HepG2 (cell line): ENCODE data around the gene AKR7A2. TPM values are rescaled to one million over a fixed set of nuclear protein-coding genes. Genes with fewer than 3 reads are reported as not detected.
"Not testable (repeated sequence)": the region's sequence is repeated elsewhere in the genome, so short reads cannot be mapped to it uniquely, and the experiment has no call there.

Experiments
- ATAC-seq: fragments of 200-7000 bp; cut with Tn5 transposase; 3 replicates; pipeline ENCODE4 v1.9.1; 2020; ENCODE audit warnings: mild to moderate bottlenecking, moderate library complexity
- BruUV-seq: library from RNA; stranded (reverse); fragments of 400-500 nt; replicated peaks from 2 replicates; lab custom pipeline; 2021; lab: Mats Ljungman, UMichigan
- CTCF ChIA-PET: fragments of 300-600 bp; formaldehyde crosslinking; extraction: SDS; loops from one replicate; lab custom pipeline; 2021; ENCODE audit warnings: low total read pairs, inconsistent platforms, low intra/inter-chr PET ratio; lab: Yijun Ruan, JAX
- POLR2A ChIA-PET: fragments of 350-600 bp; sonication (Branson Sonifier 250); formaldehyde crosslinking; loops from one replicate; lab custom pipeline; 2020; ENCODE audit warnings: antibody characterized with exemption, inconsistent platforms; lab: Yijun Ruan, JAX
- DNase-seq: peaks from one replicate; pipeline ENCODE4 v3.0.0-alpha.2; 2015; ENCODE audit warnings: low spot score
- FAIRE-seq: peaks from 3 replicates; lab custom pipeline; 2011; peaks lifted over from hg19 to GRCh38; lab: Jason Lieb, UNC
- H2AFZ ChIP-seq: one replicate; pipeline ENCODE4 v1.6.1; 2011; ENCODE audit warnings: low read length, inconsistent platforms
- H3K27ac ChIP-seq: fragments of 300-600 bp; 3 replicates; pipeline ENCODE4 v1.8.0; 2011; ENCODE audit warnings: mixed run types, mild to moderate bottlenecking, mixed read lengths, low read length, inconsistent platforms; ENCODE audit not compliant: insufficient read depth; ENCODE audit errors: extremely low read length
- H3K27me3 ChIP-seq, 2 experiments: fragments of 200-600 bp in 1 of 2; 2 replicates in 1 of 2; 3 replicates in 1 of 2; pipeline versions ENCODE4 v1.6.0 to v1.8.0; 2011; ENCODE audit warnings: low read length in 2 of 2, mild to moderate bottlenecking in 2 of 2, moderate library complexity in 2 of 2, inconsistent platforms in 1 of 2; ENCODE audit not compliant: insufficient read depth in 2 of 2, control insufficient read depth in 1 of 2
- H3K36me3 ChIP-seq, 2 experiments: fragments of 200-600 bp in 1 of 2; replicated peaks in 1 of 2; 2 replicates in 1 of 2; 3 replicates in 1 of 2; pipeline versions ENCODE4 v1.5.1 to v1.8.0; 2011; ENCODE audit warnings: low read length in 2 of 2, inconsistent platforms in 1 of 2; ENCODE audit not compliant: insufficient read depth in 2 of 2, control insufficient read depth in 1 of 2
- H3K4me1 ChIP-seq: 2 replicates; pipeline ENCODE4 v1.5.1; 2012; ENCODE audit warnings: low read length, inconsistent platforms; ENCODE audit not compliant: insufficient read depth
- H3K4me2 ChIP-seq: 2 replicates; pipeline ENCODE4 v1.6.0; 2011; ENCODE audit warnings: low read depth, low read length, inconsistent platforms
- H3K4me3 ChIP-seq, 3 experiments: fragments of 200-600 bp in 1 of 3; sonication (generic), shearing (Covaris generic) in 1 of 3; replicated peaks in 1 of 3; 2 replicates each; pipeline ENCODE4 v1.5.1; 2011 to 2016; ENCODE audit warnings: low read length in 3 of 3, inconsistent platforms in 2 of 3, low read depth in 2 of 3, mild to moderate bottlenecking in 2 of 3, control low read depth in 1 of 3, mixed read lengths in 1 of 3; ENCODE audit not compliant: insufficient read depth in 1 of 3
- H3K79me2 ChIP-seq: one replicate; pipeline ENCODE4 v1.6.1; 2011; ENCODE audit warnings: low read length, inconsistent platforms; ENCODE audit not compliant: insufficient read depth
- H3K9ac ChIP-seq: 2 replicates; pipeline ENCODE4 v1.6.0; 2011; ENCODE audit warnings: mild to moderate bottlenecking, low read depth, low read length, inconsistent platforms; ENCODE audit not compliant: insufficient read depth
- H3K9me3 ChIP-seq: 2 replicates; pipeline ENCODE4 v1.5.1; 2012; ENCODE audit warnings: mild to moderate bottlenecking, low read length
- H4K20me1 ChIP-seq: 2 replicates; pipeline ENCODE4 v1.6.0; 2011; ENCODE audit warnings: inconsistent platforms, mild to moderate bottlenecking, low read length, moderate library complexity; ENCODE audit not compliant: insufficient read depth
- CEBPB ChIP-seq: IDR thresholded peaks from 2 replicates; pipeline ENCODE4 v1.6.1; 2011; ENCODE audit warnings: low read depth, low read length, improper control_type of control experiment, borderline replicate concordance
- CHCHD3 ChIP-seq: sonication (generic); formaldehyde crosslinking; IDR thresholded peaks from 2 replicates; pipeline ENCODE4 v1.8.0; 2022; ENCODE audit warnings: mild to moderate bottlenecking, missing genetic modification reagents, moderate library complexity
- FLYWCH1 ChIP-seq: sonication (generic); formaldehyde crosslinking; IDR thresholded peaks from 2 replicates; pipeline ENCODE4 v1.8.1; 2023; ENCODE audit warnings: mild to moderate bottlenecking, missing genetic modification reagents
- FOSL2 ChIP-seq: sonication (generic); formaldehyde crosslinking; IDR thresholded peaks from 2 replicates; pipeline ENCODE4 v1.4.0; 2020; ENCODE audit warnings: missing genetic modification reagents
- KDM2A ChIP-seq: sonication (generic); formaldehyde crosslinking; IDR thresholded peaks from 2 replicates; pipeline ENCODE4 v1.4.0; 2020; ENCODE audit warnings: low read depth, missing genetic modification reagents, borderline replicate concordance
- MTA3 ChIP-seq: sonication (generic); formaldehyde crosslinking; IDR thresholded peaks from 2 replicates; pipeline ENCODE4 v1.4.0; 2020; ENCODE audit warnings: missing genetic modification reagents
- PITX1 ChIP-seq: sonication (generic); formaldehyde crosslinking; IDR thresholded peaks from 2 replicates; pipeline ENCODE4 v1.5.1; 2020; ENCODE audit warnings: mild to moderate bottlenecking, missing genetic modification reagents
- ZBTB39 ChIP-seq: sonication (generic); formaldehyde crosslinking; IDR thresholded peaks from 2 replicates; pipeline ENCODE4 v1.5.0; 2020; ENCODE audit warnings: missing genetic modification reagents
- ZNF496 ChIP-seq: sonication (generic); formaldehyde crosslinking; IDR thresholded peaks from 2 replicates; pipeline ENCODE4 v1.8.1; 2023; ENCODE audit warnings: mild to moderate bottlenecking, moderate library complexity, missing genetic modification reagents; ENCODE audit not compliant: insufficient replicate concordance
- ZNF616 ChIP-seq: sonication (generic); formaldehyde crosslinking; IDR thresholded peaks from 2 replicates; pipeline ENCODE4 v1.5.0; 2020; ENCODE audit warnings: low read depth, mild to moderate bottlenecking, missing genetic modification reagents
- ZNF629 ChIP-seq: sonication (generic); formaldehyde crosslinking; conservative IDR thresholded peaks from 2 replicates; pipeline ENCODE4 v1.5.0; 2020; ENCODE audit warnings: missing genetic modification reagents
- whole genome bisulfite sequencing: methylation state at CpG from one replicate; pipeline ENCODE4 v1.1.6; 2017; ENCODE audit warnings: low lambda C conversion rate; 5-methylcytosine and 5-hydroxymethylcytosine counted together
- in situ Hi-C: cut with HindIII; loops from 2 replicates; pipeline ENCODE4 v1.10.0; 2017; ENCODE audit warnings: low pct_unique_long_range_greater_than_20kb; ENCODE audit not compliant: extremely low pct_ligation_motif_present
- intact Hi-C: fragments of 100-400 bp; cut with micrococcal nuclease; formaldehyde crosslinking; loops from one replicate; pipeline ENCODE4 v1.10.0; 2022; ENCODE audit not compliant: unreplicated experiment
- polyA plus RNA-seq, 8 experiments: library from polyadenylated mRNA; depleted of rRNA in 3 of 8; stranded (reverse) in 7 of 8; unstranded in 1 of 8; fragments of >200 nt; fragmentation: Illumina TruSeq in 4 of 8; extraction: Trizol in 4 of 8; gene quantifications; 2 replicates each; pipeline versions ENCODE4 v1.2.1 to v1.2.3, GENCODE V29; 2011 to 2016; ENCODE audit warnings: low read depth in 4 of 8, missing spikeins in 1 of 8, mixed read lengths in 1 of 8; ENCODE audit not compliant: insufficient read depth in 1 of 8
- total RNA-seq, 5 experiments: library from RNA; depleted of rRNA; stranded (reverse); fragments of >200 nt; fragmentation: Illumina TruSeq; extraction: Trizol; gene quantifications; 2 replicates each; pipeline ENCODE4 v1.2.3, GENCODE V29; 2016; ENCODE audit warnings: low read depth in 1 of 5

AKR7A2 gene
- total and polyA plus RNA-seq, 2 of the 13 experiments (the other 11 are each of a cell fraction or from before 2014, with no cell fraction given): 45.2 to 75.6 TPM

- no peak for TF ChIP-seq ZBTB39
- peak; percentile 40; the same call in 1 of the 2 replicates for TF ChIP-seq CEBPB
- no peak for TF ChIP-seq MTA3 (CRISPR knock-in tag)
- TF ChIP-seq ZNF496: no peak
- no peak for TF ChIP-seq FOSL2 (CRISPR knock-in tag)
- no peak for TF ChIP-seq PITX1 (CRISPR knock-in tag)
- TF ChIP-seq ZNF629: no peak
- peak; percentile 98; the same call in 1 of the 2 replicates for TF ChIP-seq ZNF616
- no peak for TF ChIP-seq CHCHD3
Measured at GRCh38 chr1:19294638-19295037, 17.3 kb downstream of the AKR7A2 start (continued).

GRCh38 chr1:19289244-19289643 lies 22.7 kb downstream of the AKR7A2 start:
- no peak for ATAC-seq
- Histone ChIP-seq H3K27me3 (no peaks in the 10 kb centered on the region), H3K4me1 (peaks cover 16% of the 10 kb centered on the region), H3K36me3 (0 out of 5 replicates have a peak, but pooled peaks cover 0 to 2% of the 10 kb centered on the region in 2 experiments), H3K4me2 (no peak overlapping the region), H4K20me1 (no peaks in the 10 kb centered on the region), H3K4me3 (no peak overlapping the region), H3K9me3 (no peaks in the 10 kb centered on the region), H3K27ac (no peak overlapping the region), H3K79me2 (no peaks in the 10 kb centered on the region), H2AFZ (no peak overlapping the region), H3K9ac (no peak overlapping the region)
- in situ Hi-C loops (no loop called here), intact Hi-C loops (no loop called here)
- no peak for FAIRE-seq
- WGBS: 91% methylated on average over 2 of the region's 2 CpGs
- DNase-seq: no peak
- BruUV-seq: no TSS peak
- TF ChIP-seq KDM2A (CRISPR knock-in tag) (no peak), FLYWCH1 (no peak)
- POLR2A ChIA-PET: no interaction called here
- CTCF ChIA-PET: no interaction called here

GRCh38 chr1:19288324-19289241 lies 23.4 kb downstream of the AKR7A2 start, which contains the start of gene AKR7A3:
Gene AKR7A3 (minus strand): TSS chr1:19288770. CDS start chr1:19288709, 61 bp downstream.
- H3K79me2 ChIP-seq, H3K9me3 ChIP-seq, H3K4me3 ChIP-seq, DNase-seq, BruUV-seq, in situ Hi-C loops, H3K9ac ChIP-seq, H3K27ac ChIP-seq, intact Hi-C loops, H4K20me1 ChIP-seq, H2AFZ ChIP-seq, POLR2A ChIA-PET, CTCF ChIA-PET, FAIRE-seq, ATAC-seq, H3K27me3 ChIP-seq, H3K36me3 ChIP-seq, H3K4me2 ChIP-seq: not testable (repeated sequence)
- WGBS: 97% methylated on average over 38 of the region's 82 CpGs
- peaks cover 16% of the 10 kb centered on the region for H3K4me1 ChIP-seq
